Upper lobe of left lung (tissue), 4 donors: ENCODE results near the gene APOC1.
"Not testable (repeated sequence)": the region's sequence is repeated elsewhere in the genome, so short reads cannot be mapped to it uniquely, and the experiment has no call there.

Experiments
- EP300 ChIP-seq, 4 donors: sonication (generic); formaldehyde crosslinking; IDR thresholded peaks; one replicate each; pipeline ENCODE4 v1.5.1; 2017; ENCODE audit warnings: antibody characterized with exemption in 4 of 4, control low read depth in 2 of 4
- POLR2A ChIP-seq, 4 donors: fragments of 450-650 bp; IDR thresholded peaks; one replicate each; pipeline ENCODE4 v1.5.1; 2016 to 2017; ENCODE audit warnings: antibody characterized with exemption in 4 of 4, mild to moderate bottlenecking in 2 of 4
- POLR2AphosphoS5 ChIP-seq, 2 donors: sonication (generic); formaldehyde crosslinking; IDR thresholded peaks; one replicate each; pipeline ENCODE4 v1.5.1; 2017; ENCODE audit warnings: antibody characterized with exemption in 2 of 2
- TF ChIP-seq, protein P1 (sequence below), 6 experiments: fragments of 450-650 bp in 4 of 6; fragments of 200-600 bp in 2 of 6; sonication (generic) in 2 of 6; IDR thresholded peaks; one replicate each; pipeline ENCODE4 v1.5.1; 2016 to 2019; ENCODE audit warnings: antibody characterized with exemption in 6 of 6

GRCh38 chr19:44926245-44927077, 12.1 kb downstream of the APOC1 start:
- not testable (repeated sequence) for TF ChIP-seq POLR2AphosphoS5, POLR2A, EP300 (IDR thresholded peaks at IDR 0.05)
- TF ChIP-seq, protein P1, sequence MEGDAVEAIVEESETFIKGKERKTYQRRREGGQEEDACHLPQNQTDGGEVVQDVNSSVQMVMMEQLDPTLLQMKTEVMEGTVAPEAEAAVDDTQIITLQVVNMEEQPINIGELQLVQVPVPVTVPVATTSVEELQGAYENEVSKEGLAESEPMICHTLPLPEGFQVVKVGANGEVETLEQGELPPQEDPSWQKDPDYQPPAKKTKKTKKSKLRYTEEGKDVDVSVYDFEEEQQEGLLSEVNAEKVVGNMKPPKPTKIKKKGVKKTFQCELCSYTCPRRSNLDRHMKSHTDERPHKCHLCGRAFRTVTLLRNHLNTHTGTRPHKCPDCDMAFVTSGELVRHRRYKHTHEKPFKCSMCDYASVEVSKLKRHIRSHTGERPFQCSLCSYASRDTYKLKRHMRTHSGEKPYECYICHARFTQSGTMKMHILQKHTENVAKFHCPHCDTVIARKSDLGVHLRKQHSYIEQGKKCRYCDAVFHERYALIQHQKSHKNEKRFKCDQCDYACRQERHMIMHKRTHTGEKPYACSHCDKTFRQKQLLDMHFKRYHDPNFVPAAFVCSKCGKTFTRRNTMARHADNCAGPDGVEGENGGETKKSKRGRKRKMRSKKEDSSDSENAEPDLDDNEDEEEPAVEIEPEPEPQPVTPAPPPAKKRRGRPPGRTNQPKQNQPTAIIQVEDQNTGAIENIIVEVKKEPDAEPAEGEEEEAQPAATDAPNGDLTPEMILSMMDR (IDR thresholded peaks at IDR 0.05): not testable (repeated sequence)
